Activated T-helper 9 cell treated with anti-CD3 and anti-CD28 coated beads, Interleukin-2, amount 50 U/mL, for 16 hours (primary cell): ENCODE measurements around the gene NUP85.
A peak's percentile ranks its signal among the peaks of the same experiment; 100 is the strongest.
"Not testable (repeated sequence)": the region's sequence is repeated elsewhere in the genome, so short reads cannot be mapped to it uniquely, and the experiment has no call there.

Source experiments
- DNase-seq: peaks from one replicate; pipeline ENCODE4 v3.0.0-alpha.2; 2020; ENCODE audit warnings: low read depth

The NUP85 gene

DNA sequence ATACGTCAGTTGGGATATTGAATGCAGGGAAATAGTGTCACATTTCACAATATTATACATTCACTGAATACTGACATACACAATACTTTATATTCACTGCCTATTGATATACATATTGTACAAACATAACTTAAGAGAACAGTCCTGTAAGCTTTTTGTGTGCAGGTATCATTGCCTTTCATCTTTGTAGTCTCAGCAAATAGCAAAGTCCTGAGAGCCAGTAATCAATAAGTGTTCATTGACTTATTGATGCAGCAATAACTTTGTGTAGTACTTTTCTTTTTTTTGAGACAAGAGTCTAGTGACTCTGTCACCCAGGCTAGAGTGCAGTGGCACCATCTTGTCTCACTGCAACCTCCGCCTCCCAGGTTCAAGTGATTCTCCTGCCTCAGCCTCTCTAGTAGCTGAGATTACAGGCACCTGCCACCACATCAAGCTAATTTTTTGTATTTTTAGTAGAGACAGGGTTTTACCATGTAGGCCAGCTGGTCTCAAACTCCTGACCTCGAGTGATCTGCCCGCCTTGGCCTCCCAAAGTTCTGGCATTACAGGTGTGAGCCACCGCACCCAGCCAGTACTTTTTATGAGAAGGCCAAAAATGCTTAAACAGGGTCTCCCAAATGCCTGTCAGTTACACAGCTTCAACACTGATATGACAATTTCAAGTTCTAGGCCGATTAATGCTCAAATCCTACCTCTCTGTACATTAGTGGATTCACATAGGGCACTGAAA, 5.4 kb upstream of the NUP85 start:
- DNase-seq, result no peak

DNA sequence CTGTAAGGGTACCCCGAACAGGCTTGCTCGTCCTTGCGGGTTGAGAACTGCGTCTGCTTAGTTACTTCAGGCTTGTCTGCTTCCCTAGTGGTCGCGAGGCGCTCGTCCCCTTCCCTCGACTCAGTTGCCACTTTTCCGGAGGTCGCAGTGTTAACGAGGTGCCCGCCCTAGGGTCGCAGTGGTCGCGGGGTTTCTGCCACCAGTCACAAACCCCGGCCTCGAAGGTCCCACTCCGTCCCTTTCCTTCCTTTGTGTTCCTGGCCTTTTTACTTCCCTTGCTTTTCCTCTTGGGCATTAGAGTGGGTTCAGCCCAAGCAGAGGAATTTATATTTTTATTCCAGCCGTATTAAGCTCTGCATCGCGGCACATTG, 299 bp downstream of the NUP85 start:
- no peak for DNase-seq

GRCh38 chr17:75207050-75207407, 1.6 kb downstream of the NUP85 start:
- not testable (repeated sequence) for DNase-seq

DNA sequence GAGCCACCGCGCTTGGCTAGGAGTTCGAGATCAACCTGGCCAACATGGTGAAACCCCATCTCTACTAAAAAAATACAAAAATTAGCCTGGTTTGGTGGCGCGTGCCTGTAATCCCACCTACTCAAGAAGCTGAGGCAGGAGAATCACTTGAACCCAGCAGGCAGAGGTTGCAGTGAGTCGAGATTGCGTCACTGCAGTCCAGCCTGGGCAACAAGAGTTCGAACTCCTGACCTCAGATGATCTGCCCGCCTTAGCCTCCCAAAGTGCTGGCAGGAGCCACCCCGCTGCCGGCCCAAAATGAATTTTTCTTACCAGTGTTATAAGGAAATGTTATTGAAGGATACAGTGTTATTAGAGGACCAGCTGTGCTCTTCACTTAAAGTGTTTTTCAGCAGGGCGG, 2.3 kb downstream of the NUP85 start:
- DNase-seq, result no peak

DNA sequence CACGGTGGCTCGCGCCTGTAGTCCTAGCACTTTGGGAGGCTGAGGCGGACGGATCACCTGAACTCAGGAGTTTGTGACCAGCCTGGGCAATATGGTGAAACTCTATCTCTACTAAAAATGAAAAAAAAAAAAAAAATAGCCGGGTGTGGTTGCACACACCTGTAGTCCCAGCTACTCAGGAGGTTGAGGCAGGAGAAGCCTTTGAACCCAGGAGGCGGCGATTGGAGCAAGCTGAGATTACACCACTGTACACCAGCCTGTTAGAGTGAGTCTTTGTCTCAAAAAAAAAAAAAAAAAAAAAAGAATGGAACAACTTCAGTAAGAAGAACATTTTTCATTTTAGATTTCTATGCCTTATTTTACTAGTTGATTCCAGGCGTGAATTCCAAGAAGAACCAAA, 2.7 kb downstream of the NUP85 start:
- DNase-seq, result no peak

- no peak for DNase-seq
Measured at GRCh38 chr17:75209061-75209460, 3.6 kb downstream of the NUP85 start.

DNA sequence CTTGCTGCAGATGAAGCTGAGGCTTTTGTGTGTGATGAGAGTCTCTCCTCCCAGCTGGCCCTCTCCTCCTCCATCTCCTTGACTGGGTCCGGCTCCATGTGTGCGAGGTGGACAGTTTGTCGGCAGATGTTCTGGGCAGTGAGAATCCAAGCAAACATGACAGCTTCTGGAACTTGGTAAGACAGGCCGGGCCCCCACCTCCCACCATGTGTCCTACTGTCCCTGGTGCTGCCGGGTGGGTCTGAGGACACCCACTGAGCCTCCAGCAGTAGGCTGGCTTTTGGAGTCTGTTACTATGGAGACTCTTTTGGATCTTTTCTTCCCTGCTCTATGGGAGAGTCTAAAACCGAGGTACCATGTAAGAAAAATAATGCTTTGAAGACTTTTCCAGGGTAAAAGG, 12.7 kb downstream of the NUP85 start:
- DNase-seq, result no peak

DNA sequence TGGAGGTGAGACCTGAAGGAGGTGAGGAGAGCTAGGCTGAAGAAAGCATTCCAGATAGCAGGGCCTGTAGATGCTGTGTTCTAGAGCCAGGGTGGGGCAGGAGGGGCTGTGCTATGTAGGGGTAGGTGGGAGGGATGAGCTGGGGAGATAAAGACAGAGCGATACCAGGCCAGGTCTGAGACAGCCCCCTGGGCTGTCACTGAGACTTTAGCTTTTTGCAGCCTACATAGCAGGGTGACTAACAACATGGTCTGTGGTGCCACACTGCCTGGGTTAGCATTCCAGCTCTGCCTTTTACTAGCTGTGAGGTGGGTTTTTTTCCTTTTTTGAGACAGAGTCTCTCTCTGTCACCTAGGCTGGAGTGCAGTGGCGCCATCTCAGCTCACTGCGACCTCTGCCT, 14.3 kb downstream of the NUP85 start:
- no peak for DNase-seq

GRCh38 chr17:75225016-75225415, 19.5 kb downstream of the NUP85 start:
- no peak for DNase-seq

- DNase-seq, result no peak
Measured at GRCh38 chr17:75227729-75228128, 22.2 kb downstream of the NUP85 start.

- DNase-seq, result no peak
Measured at GRCh38 chr17:75228305-75228704, 22.8 kb downstream of the NUP85 start.

GRCh38 chr17:75228847-75229246, 23.4 kb downstream of the NUP85 start:
- no peak for DNase-seq

DNA sequence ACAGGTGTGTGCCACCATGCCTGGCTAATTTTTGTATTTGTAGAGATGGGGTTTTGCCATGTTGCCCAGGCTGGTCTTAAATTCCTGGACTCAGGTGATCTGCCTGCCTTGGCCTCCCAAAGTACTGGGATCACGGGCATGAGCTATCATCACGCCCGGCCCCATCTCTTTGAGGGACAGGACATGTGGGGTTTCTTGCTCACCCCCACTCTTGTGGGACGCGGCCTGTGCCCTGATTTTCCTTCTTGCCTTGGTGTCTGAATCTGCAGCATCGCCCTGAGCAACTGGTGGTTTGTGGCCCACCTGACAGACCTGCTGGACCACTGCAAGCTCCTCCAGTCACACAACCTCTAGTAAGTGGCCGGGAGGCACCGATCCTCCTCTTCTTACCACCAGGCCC, 25.6 kb downstream of the NUP85 start:
- no peak for DNase-seq

DNA sequence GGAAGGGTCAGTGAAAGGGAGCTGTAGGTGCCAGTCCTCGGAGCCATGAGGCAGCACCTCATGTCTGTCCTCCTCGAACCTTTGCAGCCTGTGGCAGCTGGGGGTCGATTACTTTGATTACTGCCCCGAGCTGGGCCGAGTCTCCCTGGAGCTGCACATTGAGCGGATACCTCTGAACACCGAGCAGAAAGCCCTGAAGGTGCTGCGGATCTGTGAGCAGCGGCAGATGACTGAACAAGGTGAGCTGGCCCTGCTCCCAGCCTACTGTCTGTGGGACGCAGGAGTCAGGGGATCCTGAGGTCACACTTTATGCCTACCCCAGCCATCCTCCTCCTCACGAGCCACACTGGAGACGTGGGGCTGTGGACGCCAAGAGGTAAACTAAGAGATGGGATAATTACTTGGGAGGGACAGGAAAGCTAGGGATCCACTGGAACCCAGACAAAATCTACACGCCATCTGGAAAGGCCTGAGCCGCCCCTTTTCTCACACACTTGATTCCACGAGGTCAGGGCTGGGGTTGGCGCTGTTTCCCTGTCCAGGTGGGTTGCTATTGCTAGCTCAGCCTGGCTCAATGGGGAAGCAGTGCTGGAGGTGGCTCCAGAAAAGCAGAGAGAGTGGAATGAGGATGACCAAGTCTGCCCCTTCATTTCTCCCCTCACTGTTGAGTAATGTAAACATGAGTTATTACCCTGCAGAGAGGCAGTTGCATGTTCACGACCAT, 26.4 kb downstream of the NUP85 start:
- DNase-seq, result no peak

DNA sequence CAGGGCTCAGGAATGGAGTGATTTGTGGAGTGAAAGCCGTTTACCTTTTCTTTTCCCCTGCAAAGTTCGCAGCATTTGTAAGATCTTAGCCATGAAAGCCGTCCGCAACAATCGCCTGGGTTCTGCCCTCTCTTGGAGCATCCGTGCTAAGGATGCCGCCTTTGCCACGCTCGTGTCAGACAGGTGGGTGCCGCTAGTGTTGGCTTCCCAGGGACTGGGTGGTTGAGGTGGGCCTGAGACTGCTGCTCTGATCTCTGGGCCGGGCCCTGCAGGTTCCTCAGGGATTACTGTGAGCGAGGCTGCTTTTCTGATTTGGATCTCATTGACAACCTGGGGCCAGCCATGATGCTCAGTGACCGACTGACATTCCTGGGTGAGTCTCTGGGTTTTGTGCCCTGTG, 27.3 kb downstream of the NUP85 start:
- no peak for DNase-seq

GRCh38 chr17:75237100-75238014, 31.9 kb downstream of the NUP85 start:
- no peak for DNase-seq

DNA sequence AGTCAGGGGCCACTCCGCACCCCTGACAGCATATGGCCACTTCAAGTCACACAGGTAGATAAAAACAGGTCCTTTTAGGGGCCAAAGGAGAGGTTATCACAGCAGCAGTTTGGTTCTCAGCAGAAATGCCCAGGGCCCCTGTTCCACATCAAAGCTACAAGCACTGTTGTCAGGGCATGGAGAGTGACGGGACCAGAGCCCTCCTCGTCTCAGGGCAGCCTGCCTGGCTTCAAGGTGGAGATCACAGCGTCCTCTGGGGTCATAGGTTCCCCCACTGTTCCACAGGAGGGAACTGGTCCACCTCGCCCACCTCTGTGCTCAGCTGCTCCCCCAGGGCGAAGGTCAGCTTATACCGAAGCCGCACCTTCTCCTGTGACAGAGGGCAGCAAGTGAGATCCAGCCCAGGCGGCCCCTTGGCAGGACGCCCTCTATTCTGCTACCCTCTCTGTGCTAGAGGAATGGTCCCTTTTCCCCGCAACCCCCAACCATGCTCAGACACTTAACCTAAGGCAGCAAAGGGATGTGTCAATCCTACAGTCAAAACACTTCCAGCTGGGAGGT, 32.6 kb downstream of the NUP85 start:
- no peak for DNase-seq

GRCh38 chr17:75238684-75239191, 33.3 kb downstream of the NUP85 start:
- DNase-seq, result peak; percentile 47

DNA sequence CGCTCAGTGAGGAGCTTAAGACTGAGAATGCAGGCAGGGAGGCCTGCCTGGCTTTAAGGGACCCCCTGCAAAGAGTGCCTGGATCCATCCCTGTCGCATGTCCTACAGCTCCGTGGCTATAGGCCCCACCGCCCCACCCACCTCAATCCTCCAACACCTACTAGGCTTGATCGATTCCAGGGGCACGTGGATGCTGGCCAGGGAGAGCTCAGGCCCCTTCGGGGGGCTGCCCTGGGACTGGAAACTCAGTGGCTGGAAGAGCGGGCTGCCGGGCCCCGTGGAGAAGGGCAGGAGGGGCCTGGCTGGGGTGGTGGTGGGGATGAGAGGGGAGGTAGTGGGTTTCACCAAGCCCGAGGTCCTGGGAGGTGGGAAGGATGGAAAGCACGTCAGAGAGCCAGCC, 33.7 kb downstream of the NUP85 start:
- no peak for DNase-seq

GRCh38 chr17:75239778-75240393, 34.4 kb downstream of the NUP85 start:
- DNase-seq, result no peak

DNA sequence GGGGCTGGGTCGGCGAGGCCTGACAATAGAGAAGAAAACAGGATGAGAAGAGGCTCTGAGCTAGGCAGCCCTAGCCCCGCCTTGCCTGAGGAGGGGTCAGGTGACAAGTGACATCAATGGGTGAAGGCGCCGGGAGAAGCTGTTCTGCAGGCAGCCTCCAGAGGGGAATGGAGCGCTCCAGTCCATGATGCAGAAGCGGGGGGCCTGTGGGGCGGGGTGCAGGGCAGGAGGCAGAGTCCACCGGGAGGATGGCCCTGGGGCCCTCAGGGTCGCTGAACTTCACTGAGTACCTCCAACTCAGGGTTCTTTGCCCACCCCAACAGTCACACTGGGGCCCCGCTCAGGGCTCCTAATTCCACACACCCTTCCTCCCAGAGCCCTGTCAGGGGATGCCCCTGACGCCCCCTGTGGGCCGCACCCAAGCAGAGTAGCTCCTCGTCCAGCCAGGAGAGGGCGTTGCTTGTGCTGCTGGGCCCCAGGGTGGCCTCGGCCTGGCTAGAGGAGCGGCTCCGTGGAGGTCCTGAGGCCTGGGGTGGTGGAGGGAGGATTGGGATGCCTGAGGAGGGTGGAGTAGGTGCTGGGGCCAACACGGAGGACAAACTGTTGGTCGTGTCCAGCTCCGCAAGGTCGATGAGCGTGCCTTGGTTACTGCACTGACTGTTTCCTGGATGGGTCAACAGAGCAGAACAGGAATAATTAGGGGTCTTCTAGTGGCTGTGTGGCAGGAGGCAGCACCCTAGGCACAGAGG, 35.1 kb downstream of the NUP85 start:
- no peak for DNase-seq
